K562 (cell line): ENCODE data around the gene ELAVL3. TPM values are rescaled to one million over a fixed set of nuclear protein-coding genes. Genes with fewer than 3 reads are reported as not detected.

ENCODE experiments used
- CCAR2 ChIP-seq: fragments of 200-400 bp; formaldehyde crosslinking; IDR thresholded peaks from 2 replicates; pipeline ENCODE4 v1.6.1; 2017; ENCODE audit warnings: mild to moderate bottlenecking, low read depth, low read length
- GMEB1 ChIP-seq: fragments of 250-450 bp; sonication (Bioruptor Pico); IDR thresholded peaks from 2 replicates; pipeline ENCODE4 v1.4.0; 2020; ENCODE audit warnings: mild to moderate bottlenecking
- KDM2B ChIP-seq: fragments of 250-450 bp; sonication (Bioruptor Pico); IDR thresholded peaks from 2 replicates; pipeline ENCODE4 v1.8.0; 2021; ENCODE audit warnings: mild to moderate bottlenecking, moderate library complexity
- MNT ChIP-seq, 2 experiments: fragments of 450-650 bp; conservative IDR thresholded peaks; 2 replicates each; pipeline ENCODE4 v1.6.1; 2017; ENCODE audit warnings: mild to moderate bottlenecking in 2 of 2, moderate library complexity in 2 of 2
- NRF1 ChIP-seq, 2 experiments: fragments of 450-650 bp; IDR thresholded peaks in 1 of 2; conservative IDR thresholded peaks in 1 of 2; 2 replicates each; pipeline ENCODE4 v1.6.1; 2014; ENCODE audit warnings: mild to moderate bottlenecking in 2 of 2
- PHF8 ChIP-seq: fragments of 200-600 bp; sonication (generic); IDR thresholded peaks from 2 replicates; pipeline ENCODE4 v1.6.1; 2012; ENCODE audit warnings: mixed run types, mild to moderate bottlenecking, inconsistent platforms, low read length, moderate library complexity, borderline replicate concordance
- PTRF ChIP-seq: fragments of 450-650 bp; IDR thresholded peaks from 2 replicates; pipeline ENCODE4 v1.6.1; 2016; ENCODE audit warnings: mild to moderate bottlenecking, missing genetic modification characterization, missing compliant biosample characterization
- TCFL5 ChIP-seq: fragments of 250-450 bp; sonication (Bioruptor Pico); conservative IDR thresholded peaks from 2 replicates; pipeline ENCODE4 v1.6.1; 2021; ENCODE audit warnings: mild to moderate bottlenecking, moderate library complexity, matching md5 sums
- TRIM28 ChIP-seq: fragments of 450-650 bp; IDR thresholded peaks from 2 replicates; pipeline ENCODE4 v1.6.1; 2017
- VEZF1 ChIP-seq: fragments of 200-800 bp; sonication (Bioruptor generic); IDR thresholded peaks from 2 replicates; pipeline ENCODE4 v1.6.1; 2017; ENCODE audit warnings: missing genetic modification characterization, missing compliant biosample characterization
- ZBTB33 ChIP-seq: sonication (generic); formaldehyde crosslinking; IDR thresholded peaks from 2 replicates; pipeline ENCODE4 v1.8.1; 2023; ENCODE audit warnings: mild to moderate bottlenecking, missing genetic modification reagents
- ZBTB8A ChIP-seq: fragments of 450-650 bp; IDR thresholded peaks from 2 replicates; pipeline ENCODE4 v1.6.1; 2018; ENCODE audit warnings: mild to moderate bottlenecking, moderate library complexity; ENCODE audit not compliant: partially characterized antibody
- ZFPM2 ChIP-seq: fragments of 250-450 bp; sonication (Bioruptor Pico); IDR thresholded peaks from 2 replicates; pipeline ENCODE4 v1.5.1; 2022; ENCODE audit warnings: mild to moderate bottlenecking
- ZNF263 ChIP-seq: sonication (generic); formaldehyde crosslinking; IDR thresholded peaks from 2 replicates; pipeline ENCODE4 v1.8.0; 2022; ENCODE audit warnings: mild to moderate bottlenecking, missing genetic modification reagents, borderline replicate concordance
- ZNF592 ChIP-seq: fragments of 450-650 bp; IDR thresholded peaks from 2 replicates; pipeline ENCODE4 v1.6.1; 2017; ENCODE audit warnings: antibody characterized with exemption, mild to moderate bottlenecking
- polyA plus RNA-seq, 8 experiments: library from polyadenylated mRNA; depleted of rRNA in 4 of 8; stranded (reverse) in 5 of 8; unstranded in 3 of 8; fragments of >200 nt; fragmentation: Nextera tagmentation in 2 of 8; fragmentation: Illumina TruSeq in 1 of 8; extraction: Ambion mirVana in 2 of 8; extraction: Trizol in 1 of 8; gene quantifications; 2 replicates each; pipeline versions ENCODE4 v1.2.1 to v1.2.3, GENCODE V29; 2011 to 2014; ENCODE audit warnings: inconsistent platforms in 1 of 8, missing spikeins in 1 of 8
- total RNA-seq, 7 experiments: library from RNA; depleted of rRNA in 6 of 7; stranded (reverse); fragments of >200 nt in 6 of 7; fragmentation: Illumina TruSeq in 2 of 7; extraction: Trizol in 2 of 7; gene quantifications; 2 replicates each; pipeline versions ENCODE4 v1.2.1 to v1.2.3, GENCODE V29; 2011 to 2021; ENCODE audit warnings: low replicate concordance in 1 of 7

Gene ELAVL3
- total and polyA plus RNA-seq, 9 of the 15 experiments (the other 6 are each of a cell fraction or from before 2014, with no cell fraction given) = not detected

- TF ChIP-seq VEZF1 (CRISPR knock-in tag) (no peak), ZNF263 (CRISPR knock-in tag) (no peak), TCFL5 (CRISPR knock-in tag) (no peak), PTRF (tag) (no peak), ZBTB8A (no peak), ZFPM2 (CRISPR knock-in tag) (0 out of 2 replicates have a peak, but pooled peaks have one; percentile 51), GMEB1 (no peak), NRF1 (conservative IDR thresholded peaks at IDR 0.05 in 1 of 2, IDR thresholded peaks at IDR 0.05 in 1 of 2) (peak; percentile 64), PHF8 (peak; percentile 89), MNT (conservative IDR thresholded peaks at IDR 0.05) (peak; percentile 91 to 96), ZBTB33 (CRISPR knock-in tag) (0 out of 2 replicates have a peak, but pooled peaks have one; percentile 4), ZNF592 (no peak), CCAR2 (no peak), KDM2B (CRISPR knock-in tag) (no peak), TRIM28 (no peak; the same call in 1 of the 2 replicates)
These were observed 47.9 kb upstream of the ELAVL3 start, which contains the start of gene ECSIT (continued) for GRCh38 chr19:11528551-11529341.
